ENCODE data around the gene RTN4RL2. TPM values are rescaled to one million over a fixed set of nuclear protein-coding genes. Genes with fewer than 3 reads are reported as not detected.

The RTN4RL2 gene
- total RNA-seq, 1 donor from 2014 or later = 2.5 TPM

GRCh38 chr11:57490456-57491248 is 30.3 kb downstream of the RTN4RL2 start:
- no peak for ATAC-seq
- intact Hi-C loops (cut with DNase I) = no loop called here
- DNase-seq (ENCODE audit: low spot score) = no peak

- intact Hi-C loops (cut with DNase I) = no loop called here
- DNase-seq (ENCODE audit: low spot score) (no peak), ATAC-seq (peak; percentile 46)
Measured at GRCh38 chr11:57491371-57492061, 31.2 kb downstream of the RTN4RL2 start.

- DNase-seq (ENCODE audit: low spot score) = peak; percentile 76
- ATAC-seq = peak; percentile 68
- intact Hi-C loops (cut with DNase I) = no loop called here
Measured at GRCh38 chr11:57493507-57494503, 33.5 kb downstream of the RTN4RL2 start.

GRCh38 chr11:57496109-57496820 is 35.9 kb downstream of the RTN4RL2 start:
- DNase-seq (ENCODE audit: low spot score) (no peak), ATAC-seq (no peak)
- intact Hi-C loops (cut with DNase I) = no loop called here

GRCh38 chr11:57497303-57498247 is 37.2 kb downstream of the RTN4RL2 start:
- ATAC-seq = no peak
- intact Hi-C loops (cut with DNase I) = no loop called here
- no peak for DNase-seq (ENCODE audit: low spot score)

- ATAC-seq (no peak), DNase-seq (ENCODE audit: low spot score) (no peak)
- intact Hi-C loops (cut with DNase I) = no loop called here
Measured at GRCh38 chr11:57498540-57498939, 38.2 kb downstream of the RTN4RL2 start.

GRCh38 chr11:57499413-57499982 is 39.2 kb downstream of the RTN4RL2 start:
- peak; percentile 99 for ATAC-seq
- peak; percentile 98 for DNase-seq (ENCODE audit: low spot score)
- intact Hi-C loops (cut with DNase I) = no loop called here

GRCh38 chr11:57499983-57500461 is 39.7 kb downstream of the RTN4RL2 start:
- ATAC-seq (no peak), DNase-seq (ENCODE audit: low spot score) (no peak)
- intact Hi-C loops (cut with DNase I) = no loop called here

GRCh38 chr11:57500515-57500914 is 40.2 kb downstream of the RTN4RL2 start:
- ATAC-seq (no peak), DNase-seq (ENCODE audit: low spot score) (no peak)
- intact Hi-C loops (cut with DNase I) = no loop called here

GRCh38 chr11:57500926-57501325 is 40.6 kb downstream of the RTN4RL2 start:
- ATAC-seq = no peak
- intact Hi-C loops (cut with DNase I) = no loop called here
- DNase-seq (ENCODE audit: low spot score) = no peak

GRCh38 chr11:57501953-57502352 is 41.6 kb downstream of the RTN4RL2 start:
- intact Hi-C loops (cut with DNase I) = no loop called here
- ATAC-seq (no peak), DNase-seq (ENCODE audit: low spot score) (no peak)

- DNase-seq (ENCODE audit: low spot score) = no peak
- intact Hi-C loops (cut with DNase I) = no loop called here
- no peak for ATAC-seq
Measured at GRCh38 chr11:57502376-57502775, 42.0 kb downstream of the RTN4RL2 start.

- ATAC-seq = no peak
- intact Hi-C loops (cut with DNase I) = no loop called here
Measured at GRCh38 chr11:57502870-57503269, 42.5 kb downstream of the RTN4RL2 start.

GRCh38 chr11:57504511-57504910 is 44.2 kb downstream of the RTN4RL2 start:
- DNase-seq (ENCODE audit: low spot score) = no peak
- intact Hi-C loops (cut with DNase I) = no loop called here

More at GRCh38 chr11:57502870-57503269, 42.5 kb downstream of the RTN4RL2 start:
- DNase-seq (ENCODE audit: low spot score) = no peak

GRCh38 chr11:57506522-57506921 is 46.2 kb downstream of the RTN4RL2 start:
- DNase-seq (ENCODE audit: low spot score) = no peak
- intact Hi-C loops (cut with DNase I) = no loop called here
- ATAC-seq = no peak

More at GRCh38 chr11:57504511-57504910, 44.2 kb downstream of the RTN4RL2 start:
- no peak for ATAC-seq

GRCh38 chr11:57508341-57509170 is 48.2 kb downstream of the RTN4RL2 start:
- intact Hi-C loops (cut with DNase I) = no loop called here
- no peak for DNase-seq (ENCODE audit: low spot score)
- ATAC-seq = no peak
